Adrenal gland (tissue), 12 donors: Measurements from ENCODE around the gene C17orf67. TPM values are rescaled to one million over a fixed set of nuclear protein-coding genes. Genes with fewer than 3 reads are reported as not detected.

ENCODE experiments used
- DNase-seq, 7 donors: peaks; one replicate each; pipeline ENCODE4 v3.0.0-alpha.2; 2019 to 2020
- H3K27ac ChIP-seq, 5 donors: fragments of 200-600 bp; sonication (generic) in 4 of 5; 1 replicate in 3 of 5; 2 replicates in 2 of 5; pipeline versions ENCODE4 v1.5.1 to v1.8.0; 2016 to 2020; ENCODE audit warnings: mild to moderate bottlenecking in 1 of 5
- H3K27me3 ChIP-seq: fragments of 200-600 bp; 2 replicates; pipeline ENCODE4 v1.8.0; 2021
- H3K36me3 ChIP-seq, 2 donors: fragments of 200-600 bp; replicated peaks in 1 of 2; 1 replicate in 1 of 2; 2 replicates in 1 of 2; pipeline versions ENCODE4 v1.5.1 to v1.8.0; 2018 to 2022
- H3K4me1 ChIP-seq, 2 donors: fragments of 200-600 bp; replicated peaks in 1 of 2; 1 replicate in 1 of 2; 2 replicates in 1 of 2; pipeline versions ENCODE4 v1.5.1 to v1.8.0; 2018 to 2021
- H3K4me3 ChIP-seq, 4 donors: fragments of 200-600 bp; sonication (generic) in 3 of 4; one replicate each; pipeline ENCODE4 v1.5.1; 2016 to 2018
- H3K9me3 ChIP-seq, 3 donors: fragments of 200-600 bp; sonication (generic) in 1 of 3; replicated peaks in 1 of 3; 1 replicate in 2 of 3; 2 replicates in 1 of 3; pipeline versions ENCODE4 v1.5.1 to v1.8.0; 2016 to 2021
- POLR2A ChIP-seq, 2 donors: fragments of 450-650 bp; IDR thresholded peaks; one replicate each; pipeline ENCODE4 v1.6.1; 2017; ENCODE audit warnings: antibody characterized with exemption in 2 of 2, mild to moderate bottlenecking in 2 of 2, moderate library complexity in 1 of 2
- WGBS, 4 donors: extraction: QIAGEN DNeasy Blood & Tissue Kit in 2 of 4; methylation state at CpG; one replicate each; pipeline versions ENCODE4 v1.1.5 to v1.1.7; 2013 to 2017; 5-methylcytosine and 5-hydroxymethylcytosine counted together
- intact Hi-C, 2 donors: fragments of 100-400 bp; cut with DNase I; formaldehyde crosslinking; loops; one replicate each; pipeline versions ENCODE4 v1.14.1 to v1.15.0; 2022 to 2023
- polyA plus RNA-seq, 3 donors: library from polyadenylated mRNA; stranded (reverse); fragments of 200-250 nt in 2 of 3; fragments of 350-450 nt in 1 of 3; fragmentation: Illumina TruSeq in 1 of 3; extraction: RNeasy Lipid Tissue Mini Kit (QIAGEN cat#74804) in 1 of 3; gene quantifications; one replicate each; pipeline ENCODE4 v1.2.3, GENCODE V29; 2013 to 2014
- small RNA-seq, 2 donors: library from RNA; depleted of rRNA; stranded (forward); fragments of <200 nt; gene quantifications; one replicate each; pipeline ENCODE3, GENCODE V24; 2016
- total RNA-seq, 9 donors: library from RNA; depleted of rRNA in 4 of 9; stranded (reverse); fragments of >200 nt in 4 of 9; fragments of 120-200 nt in 1 of 9; fragmentation: NEBNext Ultra II Directional in 1 of 9; extraction: Animal tissue kit (Norgen Biotek cat#: 25700) in 1 of 9; gene quantifications; one replicate each; pipeline versions ENCODE4 v1.1.0 to v1.2.4, GENCODE V29; 2013 to 2023
- TF ChIP-seq, protein P1 (sequence below), 6 experiments: fragments of 450-650 bp in 4 of 6; fragments of 200-600 bp in 2 of 6; sonication (generic) in 1 of 6; IDR thresholded peaks; 1 replicate in 5 of 6; 2 replicates in 1 of 6; pipeline versions ENCODE4 v1.5.1 to v1.8.0; 2016 to 2021; ENCODE audit warnings: antibody characterized with exemption in 6 of 6, mild to moderate bottlenecking in 2 of 6, moderate library complexity in 1 of 6
- donor health status: healthy with polysubstance abuse.
- donor health status: Bipolar disorder and iron deficiency.
- donor health status: DM: yes; HTN: yes; CAD: no.
- donor health status: DM: no; HTN: no; CAD: no.
- donor health status: DM: no; HTN: no; CAD: no.
- donor health status: DM: yes; HTN: yes; CAD: no.

Gene C17orf67
- total and polyA plus RNA-seq, 12 donors = 0.29 to 3.3 (median 0.57) TPM; not detected in 2

DNA sequence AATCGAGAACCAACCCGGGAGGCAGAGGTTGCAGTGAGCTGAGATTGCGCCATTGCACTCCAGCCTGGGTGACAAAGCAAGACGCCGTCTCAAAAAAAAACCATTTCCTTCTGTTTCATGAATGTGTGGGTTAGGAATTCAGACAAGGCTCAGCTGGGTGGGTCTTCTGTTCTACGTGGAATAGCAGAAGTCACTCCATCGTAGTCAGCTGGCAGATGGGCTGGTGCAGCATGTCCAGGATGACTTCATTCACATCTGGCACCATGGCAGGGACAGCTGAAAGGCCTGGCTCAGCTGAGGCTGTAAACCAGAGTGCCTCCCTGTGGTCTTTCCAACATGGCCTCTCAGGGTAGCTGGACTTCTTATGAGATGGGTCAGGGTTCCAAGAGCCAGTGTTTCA, 89.0 kb downstream of the C17orf67 start:
- WGBS, 4 donors = 72 to 97% (median 80%) methylated on average over 7 of the region's 7 CpGs
- H3K27ac ChIP-seq = no peak overlapping the region
- intact Hi-C loops = no loop called here
- H3K9me3 ChIP-seq = no peaks in the 10 kb centered on the region
- no peaks in the 10 kb centered on the region for H3K4me1 ChIP-seq
- H3K27me3 ChIP-seq = no peaks in the 10 kb centered on the region
- TF ChIP-seq, protein P1, sequence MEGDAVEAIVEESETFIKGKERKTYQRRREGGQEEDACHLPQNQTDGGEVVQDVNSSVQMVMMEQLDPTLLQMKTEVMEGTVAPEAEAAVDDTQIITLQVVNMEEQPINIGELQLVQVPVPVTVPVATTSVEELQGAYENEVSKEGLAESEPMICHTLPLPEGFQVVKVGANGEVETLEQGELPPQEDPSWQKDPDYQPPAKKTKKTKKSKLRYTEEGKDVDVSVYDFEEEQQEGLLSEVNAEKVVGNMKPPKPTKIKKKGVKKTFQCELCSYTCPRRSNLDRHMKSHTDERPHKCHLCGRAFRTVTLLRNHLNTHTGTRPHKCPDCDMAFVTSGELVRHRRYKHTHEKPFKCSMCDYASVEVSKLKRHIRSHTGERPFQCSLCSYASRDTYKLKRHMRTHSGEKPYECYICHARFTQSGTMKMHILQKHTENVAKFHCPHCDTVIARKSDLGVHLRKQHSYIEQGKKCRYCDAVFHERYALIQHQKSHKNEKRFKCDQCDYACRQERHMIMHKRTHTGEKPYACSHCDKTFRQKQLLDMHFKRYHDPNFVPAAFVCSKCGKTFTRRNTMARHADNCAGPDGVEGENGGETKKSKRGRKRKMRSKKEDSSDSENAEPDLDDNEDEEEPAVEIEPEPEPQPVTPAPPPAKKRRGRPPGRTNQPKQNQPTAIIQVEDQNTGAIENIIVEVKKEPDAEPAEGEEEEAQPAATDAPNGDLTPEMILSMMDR (IDR thresholded peaks at IDR 0.05) = no peak
- no peak for TF ChIP-seq POLR2A (IDR thresholded peaks at IDR 0.05)
- no peak overlapping the region for H3K4me3 ChIP-seq
- no peak for DNase-seq
- no peaks in the 10 kb centered on the region for H3K36me3 ChIP-seq

DNA sequence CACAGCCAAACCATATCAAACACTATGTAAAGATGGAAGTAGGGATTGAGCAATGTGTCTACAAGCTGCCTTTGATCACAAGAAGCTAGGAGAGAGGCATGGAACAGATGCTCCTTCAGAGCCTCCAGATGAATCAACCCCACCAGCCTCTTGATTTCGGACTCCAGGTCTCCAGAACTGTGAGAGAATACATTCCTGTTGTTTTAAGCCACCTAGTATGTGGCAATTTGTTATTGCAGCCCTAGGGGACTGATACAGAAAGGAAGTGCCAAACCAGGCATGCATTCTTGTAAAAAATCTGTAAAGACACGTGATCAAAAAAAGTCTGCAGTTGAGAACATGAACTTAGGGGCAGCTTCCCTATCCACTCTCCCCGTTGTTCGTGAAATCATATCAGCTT, 91.1 kb downstream of the C17orf67 start:
- Histone ChIP-seq H3K27me3 (no peaks in the 10 kb centered on the region), H3K36me3 (no peaks in the 10 kb centered on the region), H3K4me3 (no peak overlapping the region), H3K27ac (no peak overlapping the region), H3K9me3 (no peaks in the 10 kb centered on the region), H3K4me1 (no peaks in the 10 kb centered on the region)
- DNase-seq = no peak
- intact Hi-C loops = no loop called here
- WGBS, 4 donors = 68 to 79% (median 71%) methylated on average over 4 of the region's 4 CpGs
- TF ChIP-seq POLR2A (IDR thresholded peaks at IDR 0.05) = no peak
- TF ChIP-seq, protein P1 (IDR thresholded peaks at IDR 0.05) = no peak

Small RNAs within 50 kb of the gene (small RNA-seq; reads per million reads assigned to genes)
- 0 reads per million in 2 donors for gene RNU6-1158P

Other genes starting within 250 kb of the C17orf67 start
- gene NOG, start 240.2 kb downstream of the C17orf67 start, total RNA-seq = under 1 TPM in 1 of 9 donors, not detected in 8; 0.14 TPM
- gene NOG, start 240.2 kb downstream of the C17orf67 start, polyA plus RNA-seq = under 1 TPM in 2 of 3 donors, not detected in 1; 0.16 to 0.57 TPM
- 1 to 10 TPM in 8 of 9 donors, under 1 TPM in 1; 0.97 to 8.4 (median 4.1) TPM for gene DGKE, start 231 bp upstream of the C17orf67 start, total RNA-seq
- gene DGKE, start 231 bp upstream of the C17orf67 start, polyA plus RNA-seq = 1 to 10 TPM; 1.7 to 5.1 (median 1.9) TPM
- gene TRIM25, start 80.1 kb upstream of the C17orf67 start, total RNA-seq = 10 to 100 TPM; 14.8 to 82.4 (median 58.6) TPM
- 10 to 100 TPM; 12.6 to 56.6 (median 23.6) TPM for gene TRIM25, start 80.1 kb upstream of the C17orf67 start, polyA plus RNA-seq
- 10 to 100 TPM in 4 of 9 donors, 1 to 10 TPM in 5; 4.3 to 16.7 (median 9.3) TPM for gene COIL, start 127.1 kb upstream of the C17orf67 start, total RNA-seq
- 10 to 100 TPM in 1 of 3 donors, 1 to 10 TPM in 2; 6.3 to 14.8 (median 8.4) TPM for gene COIL, start 127.1 kb upstream of the C17orf67 start, polyA plus RNA-seq
- 100 to 1,000 TPM; 194 to 487 (median 235) TPM for gene SCPEP1, start 144.2 kb upstream of the C17orf67 start, total RNA-seq
- gene SCPEP1, start 144.2 kb upstream of the C17orf67 start, polyA plus RNA-seq = 100 to 1,000 TPM; 206 to 408 (median 334) TPM